Tibial nerve (tissue), 3 donors: Measurements from ENCODE around the gene DPY19L1.
"Not testable (repeated sequence)": the region's sequence is repeated elsewhere in the genome, so short reads cannot be mapped to it uniquely, and the experiment has no call there.

ENCODE experiments used
- CTCF ChIP-seq, 5 experiments: fragments of 200-600 bp in 3 of 5; fragments of 450-650 bp in 2 of 5; sonication (generic) in 3 of 5; IDR thresholded peaks; one replicate each; pipeline ENCODE4 v1.5.1; 2016 to 2019; ENCODE audit warnings: antibody characterized with exemption in 5 of 5, mild to moderate bottlenecking in 3 of 5, moderate library complexity in 2 of 5
- POLR2A ChIP-seq, 2 donors: fragments of 450-650 bp; IDR thresholded peaks; one replicate each; pipeline ENCODE4 v1.6.1; 2017; ENCODE audit warnings: antibody characterized with exemption in 2 of 2, mild to moderate bottlenecking in 2 of 2, moderate library complexity in 2 of 2

GRCh38 chr7:34985155-34985554, 52.1 kb downstream of the DPY19L1 start:
- TF ChIP-seq CTCF, POLR2A (IDR thresholded peaks at IDR 0.05): not testable (repeated sequence)
